Measurements from ENCODE around the gene ST8SIA6.

GRCh38 chr10:17450024-17450423 lies 4.4 kb downstream of the ST8SIA6 start:
- no peak for TF ChIP-seq GLIS3 (CRISPR knock-in tag; IDR thresholded peaks at IDR 0.05)
- no peak for TF ChIP-seq ZFP30 (CRISPR knock-in tag; IDR thresholded peaks at IDR 0.05)
- TF ChIP-seq TSHZ2 (CRISPR knock-in tag; IDR thresholded peaks at IDR 0.05) = no peak
- TF ChIP-seq, protein P1, sequence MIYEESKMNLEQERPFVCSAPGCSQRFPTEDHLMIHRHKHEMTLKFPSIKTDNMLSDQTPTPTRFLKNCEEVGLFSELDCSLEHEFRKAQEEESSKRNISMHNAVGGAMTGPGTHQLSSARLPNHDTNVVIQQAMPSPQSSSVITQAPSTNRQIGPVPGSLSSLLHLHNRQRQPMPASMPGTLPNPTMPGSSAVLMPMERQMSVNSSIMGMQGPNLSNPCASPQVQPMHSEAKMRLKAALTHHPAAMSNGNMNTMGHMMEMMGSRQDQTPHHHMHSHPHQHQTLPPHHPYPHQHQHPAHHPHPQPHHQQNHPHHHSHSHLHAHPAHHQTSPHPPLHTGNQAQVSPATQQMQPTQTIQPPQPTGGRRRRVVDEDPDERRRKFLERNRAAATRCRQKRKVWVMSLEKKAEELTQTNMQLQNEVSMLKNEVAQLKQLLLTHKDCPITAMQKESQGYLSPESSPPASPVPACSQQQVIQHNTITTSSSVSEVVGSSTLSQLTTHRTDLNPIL (CRISPR knock-in tag; IDR thresholded peaks at IDR 0.05; ENCODE audit: low read depth) = no peak
- no peak for TF ChIP-seq ZFP3 (CRISPR knock-in tag; IDR thresholded peaks at IDR 0.05)
- TF ChIP-seq PATZ1 (CRISPR knock-in tag; IDR thresholded peaks at IDR 0.05; ENCODE audit: borderline replicate concordance) = no peak
- TF ChIP-seq ARNTL (CRISPR knock-in tag; IDR thresholded peaks at IDR 0.05; ENCODE audit: borderline replicate concordance, low read depth) = no peak
- TF ChIP-seq RARB (CRISPR knock-in tag; IDR thresholded peaks at IDR 0.05) = no peak
- TF ChIP-seq ZNF70 (CRISPR knock-in tag; IDR thresholded peaks at IDR 0.05) = no peak
- TF ChIP-seq BACH2 (CRISPR knock-in tag; IDR thresholded peaks at IDR 0.05; ENCODE audit: borderline replicate concordance) = no peak
- no peak for TF ChIP-seq POU6F1 (CRISPR knock-in tag; IDR thresholded peaks at IDR 0.05; ENCODE audit: borderline replicate concordance, low read depth)
- TF ChIP-seq TCF4 (CRISPR knock-in tag; IDR thresholded peaks at IDR 0.05; ENCODE audit: borderline replicate concordance) = no peak
- no peak for TF ChIP-seq TOX (CRISPR knock-in tag; IDR thresholded peaks at IDR 0.05; ENCODE audit: borderline replicate concordance)
- no peak for TF ChIP-seq ZC3H10 (CRISPR knock-in tag; IDR thresholded peaks at IDR 0.05)
